Ishikawa (cell line): ENCODE data around the gene ST3GAL3.

ENCODE experiments used
- CEBPB ChIP-seq: IDR thresholded peaks from 2 replicates; pipeline ENCODE4 v1.6.1; 2012
- CREB1 ChIP-seq: IDR thresholded peaks from 2 replicates; pipeline ENCODE4 v1.6.1; 2012; ENCODE audit warnings: low read depth
- EGR1 ChIP-seq: IDR thresholded peaks from 2 replicates; pipeline ENCODE4 v1.6.1; 2012
- EP300 ChIP-seq: IDR thresholded peaks from 2 replicates; pipeline ENCODE4 v1.6.1; 2012; ENCODE audit warnings: borderline replicate concordance
- FOXM1 ChIP-seq: IDR thresholded peaks from 2 replicates; pipeline ENCODE4 v1.6.1; 2012; ENCODE audit warnings: low read depth, borderline replicate concordance
- NFIC ChIP-seq: IDR thresholded peaks from 2 replicates; pipeline ENCODE4 v1.6.1; 2012
- RAD21 ChIP-seq: IDR thresholded peaks from 2 replicates; pipeline ENCODE4 v1.6.1; 2012; ENCODE audit warnings: low read depth
- TAF1 ChIP-seq: IDR thresholded peaks from 2 replicates; pipeline ENCODE4 v1.6.1; 2012; ENCODE audit warnings: low read depth, mild to moderate bottlenecking
- TCF12 ChIP-seq: IDR thresholded peaks from 2 replicates; pipeline ENCODE4 v1.6.1; 2012; ENCODE audit warnings: low read depth
- TEAD4 ChIP-seq: IDR thresholded peaks from 2 replicates; pipeline ENCODE4 v1.6.1; 2012
- USF1 ChIP-seq: IDR thresholded peaks from 2 replicates; pipeline ENCODE4 v1.6.1; 2012
- YY1 ChIP-seq: IDR thresholded peaks from 2 replicates; pipeline ENCODE4 v1.6.1; 2012; ENCODE audit warnings: low read depth
- ZBTB7A ChIP-seq: IDR thresholded peaks from 2 replicates; pipeline ENCODE4 v1.6.1; 2012; ENCODE audit warnings: low read depth
- TF ChIP-seq, protein P1 (sequence below): IDR thresholded peaks from 2 replicates; pipeline ENCODE4 v1.6.1; 2012
- TF ChIP-seq, protein P2 (sequence below): IDR thresholded peaks from 2 replicates; pipeline ENCODE4 v1.6.1; 2012; ENCODE audit warnings: low read depth, mild to moderate bottlenecking

ST3GAL3 gene, protein sequence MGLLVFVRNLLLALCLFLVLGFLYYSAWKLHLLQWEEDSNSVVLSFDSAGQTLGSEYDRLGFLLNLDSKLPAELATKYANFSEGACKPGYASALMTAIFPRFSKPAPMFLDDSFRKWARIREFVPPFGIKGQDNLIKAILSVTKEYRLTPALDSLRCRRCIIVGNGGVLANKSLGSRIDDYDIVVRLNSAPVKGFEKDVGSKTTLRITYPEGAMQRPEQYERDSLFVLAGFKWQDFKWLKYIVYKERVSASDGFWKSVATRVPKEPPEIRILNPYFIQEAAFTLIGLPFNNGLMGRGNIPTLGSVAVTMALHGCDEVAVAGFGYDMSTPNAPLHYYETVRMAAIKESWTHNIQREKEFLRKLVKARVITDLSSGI

DNA sequence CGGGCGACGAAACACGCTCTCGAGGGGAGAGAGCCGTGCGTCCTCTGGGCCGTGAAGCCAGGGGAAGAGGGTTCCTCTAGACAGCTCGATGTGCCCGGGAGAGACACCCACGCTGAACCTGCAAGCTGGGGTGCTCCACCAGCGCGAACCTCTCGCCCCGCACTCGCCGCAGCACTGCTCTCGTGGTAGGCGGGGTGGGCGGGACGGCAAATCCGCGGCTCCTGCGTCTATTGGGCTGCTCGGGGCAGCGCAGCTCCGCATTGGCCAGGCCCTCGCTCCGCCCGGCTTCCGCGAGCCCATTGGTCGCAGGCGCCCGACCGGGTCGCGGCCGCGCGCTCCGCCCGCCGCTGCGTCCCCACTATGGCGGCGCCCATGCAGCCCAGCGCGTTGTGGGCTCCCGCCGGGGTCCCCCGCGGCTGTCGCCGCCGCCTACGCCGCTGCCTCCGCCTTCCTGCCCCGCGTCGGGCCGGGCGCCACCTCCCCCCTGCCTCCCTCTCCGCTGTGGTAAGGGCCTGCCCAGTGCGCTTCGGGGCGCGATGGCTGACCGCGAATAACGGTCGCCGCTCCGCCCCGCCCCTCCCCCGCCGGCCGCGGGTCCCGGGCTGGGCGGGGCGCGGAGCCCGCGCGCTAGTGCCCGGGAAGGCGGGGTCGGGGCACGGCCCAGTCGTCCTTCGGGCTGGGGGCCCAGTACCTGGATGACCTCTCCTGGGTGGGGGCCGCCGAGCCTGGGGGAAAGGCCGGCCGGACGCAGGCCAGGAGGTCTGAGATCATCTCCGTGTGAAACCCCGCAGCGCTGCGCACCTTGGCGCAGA is at the start of gene ST3GAL3:
Gene ST3GAL3 (plus strand): TSS at position 347 of the 812 bp plus-strand sequence. CDS start 28,727 bp downstream, outside the sequence.
- TF ChIP-seq YY1 (peak; percentile 92), EGR1 (peak; percentile 6; the same call in 1 of the 2 replicates), TEAD4 (peak; percentile 12), RAD21 (no peak), EP300 (peak; percentile 8; the same call in 1 of the 2 replicates), TAF1 (peak; percentile 68; the same call in 1 of the 2 replicates), USF1 (no peak)
- TF ChIP-seq, protein P1, sequence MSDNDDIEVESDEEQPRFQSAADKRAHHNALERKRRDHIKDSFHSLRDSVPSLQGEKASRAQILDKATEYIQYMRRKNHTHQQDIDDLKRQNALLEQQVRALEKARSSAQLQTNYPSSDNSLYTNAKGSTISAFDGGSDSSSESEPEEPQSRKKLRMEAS: peak; percentile 92

DNA sequence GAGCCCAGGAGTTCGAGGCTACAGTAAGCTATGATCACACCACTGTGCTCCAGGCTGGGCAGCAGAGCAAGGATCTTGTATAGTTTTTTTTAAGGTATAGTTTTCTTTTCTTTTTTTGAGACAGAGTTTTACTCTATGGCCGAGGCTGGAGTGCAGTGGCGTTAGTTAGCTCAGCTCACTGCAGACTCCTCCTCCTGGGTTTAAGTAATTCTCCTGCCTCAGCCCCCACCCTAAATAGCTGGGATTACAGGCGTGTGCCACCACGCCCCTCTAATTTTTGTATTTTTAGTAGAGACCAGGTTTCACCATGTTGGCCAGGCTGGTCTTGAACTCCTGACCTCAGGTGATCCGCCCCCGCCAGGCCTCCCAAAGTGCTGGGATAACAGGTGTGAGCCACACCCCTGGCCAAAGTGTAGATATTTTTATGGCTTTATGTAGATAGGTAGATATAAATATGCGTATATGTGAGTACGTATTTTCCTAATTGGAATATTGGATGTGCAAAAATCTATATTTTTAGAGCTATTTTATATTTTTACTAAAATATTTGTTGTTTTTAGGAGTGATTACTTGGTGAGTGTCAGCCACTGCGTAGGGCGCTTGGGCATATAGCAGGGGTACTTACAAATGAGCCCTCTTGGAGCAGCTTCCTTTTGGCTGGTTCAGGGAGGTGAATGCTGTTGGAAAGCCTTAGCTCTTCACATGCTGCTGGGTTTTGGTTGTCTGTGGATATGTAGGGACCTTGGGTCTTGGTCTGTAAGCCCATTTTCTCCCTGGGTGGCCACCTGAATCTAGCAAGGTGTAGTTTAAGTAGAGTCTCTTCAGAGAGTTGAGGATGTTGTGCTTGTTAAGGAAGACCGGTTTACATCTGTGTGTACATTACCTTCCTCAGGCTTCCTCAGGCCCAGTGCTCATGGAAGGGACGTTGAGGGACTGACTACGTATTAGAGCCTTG is 47.8 kb upstream of the ST3GAL3 start:
- TF ChIP-seq NFIC (no peak), FOXM1 (no peak), TCF12 (no peak), CREB1 (no peak), EP300 (no peak), CEBPB (no peak)

GRCh38 chr1:43660355-43660754 is 47.0 kb upstream of the ST3GAL3 start:
- TF ChIP-seq FOXM1 (no peak), USF1 (no peak), ZBTB7A (no peak), TCF12 (no peak), TEAD4 (no peak), CREB1 (no peak), CEBPB (no peak), NFIC (no peak), EP300 (no peak), YY1 (no peak)
- TF ChIP-seq, protein P1: no peak

GRCh38 chr1:43664369-43664768 is 43.0 kb upstream of the ST3GAL3 start:
- TF ChIP-seq CEBPB: no peak
- no peak for TF ChIP-seq CREB1
- no peak for TF ChIP-seq TAF1
- TF ChIP-seq, protein P2, sequence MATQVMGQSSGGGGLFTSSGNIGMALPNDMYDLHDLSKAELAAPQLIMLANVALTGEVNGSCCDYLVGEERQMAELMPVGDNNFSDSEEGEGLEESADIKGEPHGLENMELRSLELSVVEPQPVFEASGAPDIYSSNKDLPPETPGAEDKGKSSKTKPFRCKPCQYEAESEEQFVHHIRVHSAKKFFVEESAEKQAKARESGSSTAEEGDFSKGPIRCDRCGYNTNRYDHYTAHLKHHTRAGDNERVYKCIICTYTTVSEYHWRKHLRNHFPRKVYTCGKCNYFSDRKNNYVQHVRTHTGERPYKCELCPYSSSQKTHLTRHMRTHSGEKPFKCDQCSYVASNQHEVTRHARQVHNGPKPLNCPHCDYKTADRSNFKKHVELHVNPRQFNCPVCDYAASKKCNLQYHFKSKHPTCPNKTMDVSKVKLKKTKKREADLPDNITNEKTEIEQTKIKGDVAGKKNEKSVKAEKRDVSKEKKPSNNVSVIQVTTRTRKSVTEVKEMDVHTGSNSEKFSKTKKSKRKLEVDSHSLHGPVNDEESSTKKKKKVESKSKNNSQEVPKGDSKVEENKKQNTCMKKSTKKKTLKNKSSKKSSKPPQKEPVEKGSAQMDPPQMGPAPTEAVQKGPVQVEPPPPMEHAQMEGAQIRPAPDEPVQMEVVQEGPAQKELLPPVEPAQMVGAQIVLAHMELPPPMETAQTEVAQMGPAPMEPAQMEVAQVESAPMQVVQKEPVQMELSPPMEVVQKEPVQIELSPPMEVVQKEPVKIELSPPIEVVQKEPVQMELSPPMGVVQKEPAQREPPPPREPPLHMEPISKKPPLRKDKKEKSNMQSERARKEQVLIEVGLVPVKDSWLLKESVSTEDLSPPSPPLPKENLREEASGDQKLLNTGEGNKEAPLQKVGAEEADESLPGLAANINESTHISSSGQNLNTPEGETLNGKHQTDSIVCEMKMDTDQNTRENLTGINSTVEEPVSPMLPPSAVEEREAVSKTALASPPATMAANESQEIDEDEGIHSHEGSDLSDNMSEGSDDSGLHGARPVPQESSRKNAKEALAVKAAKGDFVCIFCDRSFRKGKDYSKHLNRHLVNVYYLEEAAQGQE: no peak
- no peak for TF ChIP-seq NFIC

DNA sequence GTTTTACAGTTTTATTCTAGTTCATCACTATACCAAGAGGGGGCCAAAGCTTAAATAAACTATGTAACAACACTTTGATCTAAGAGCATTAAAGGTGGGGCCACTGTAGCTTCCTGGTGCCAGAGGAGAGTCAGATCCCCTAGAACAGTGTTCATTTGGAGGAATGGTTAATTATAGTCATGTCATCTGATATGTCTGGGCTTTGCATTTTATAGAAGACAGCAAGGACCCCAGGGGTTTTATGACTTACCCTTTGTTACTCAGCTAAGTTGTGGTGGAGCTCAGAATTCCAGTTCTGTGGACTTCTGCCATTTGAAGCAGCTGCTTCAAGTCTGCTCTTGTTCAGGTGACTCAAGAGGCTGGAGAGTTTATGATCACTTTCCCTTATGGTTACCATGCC is 40.7 kb upstream of the ST3GAL3 start:
- TF ChIP-seq TCF12: no peak
- no peak for TF ChIP-seq RAD21
- TF ChIP-seq EP300: no peak
- TF ChIP-seq, protein P1: no peak
- TF ChIP-seq EGR1: no peak
- no peak for TF ChIP-seq CREB1
- no peak for TF ChIP-seq CEBPB
- TF ChIP-seq, protein P2: no peak
- no peak for TF ChIP-seq TEAD4
- no peak for TF ChIP-seq NFIC
- no peak for TF ChIP-seq TAF1
